ENCODE data around the gene EFR3B. TPM values are rescaled to one million over a fixed set of nuclear protein-coding genes. Genes with fewer than 3 reads are reported as not detected.

EFR3B gene
- total RNA-seq, 3 donors from 2014 or later (not counting 1 experiment from before 2014, with no cell fraction given), result 0.05 TPM; not detected in 2

DNA sequence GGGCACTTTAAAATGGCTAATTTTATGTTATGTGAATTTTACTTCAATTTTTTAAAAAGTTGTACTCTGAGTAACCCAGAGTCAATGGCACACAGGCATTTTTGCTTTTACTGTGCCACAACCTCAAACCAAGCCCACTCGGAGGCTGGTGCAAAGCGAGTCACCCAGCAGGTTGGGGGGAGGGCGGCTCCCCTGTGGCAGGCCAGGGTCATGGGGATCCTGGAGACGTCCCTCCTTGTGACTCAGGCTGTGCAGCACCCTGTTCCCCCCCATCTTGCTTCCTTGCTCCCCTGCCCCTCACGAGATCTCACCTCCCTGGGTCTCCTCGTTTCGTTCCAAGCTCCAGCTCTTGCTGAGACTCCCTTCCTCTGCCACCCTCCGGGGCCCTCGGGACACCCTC lies 67.9 kb downstream of the EFR3B start:
- DNase-seq, result no peak
- Histone ChIP-seq H3K9me3 (ENCODE audit: control insufficient read depth, insufficient read depth, low read length) (no peaks in the 10 kb centered on the region), H3K4me1 (ENCODE audit: control insufficient read depth, insufficient read depth, low read length) (no peaks in the 10 kb centered on the region), H3K4me3 (ENCODE audit: low read length) (no peak overlapping the region), H3K27ac (ENCODE audit: low read length) (no peak overlapping the region), H3K27me3 (ENCODE audit: control insufficient read depth, insufficient read depth, low read length) (no peaks in the 10 kb centered on the region), H3K36me3 (ENCODE audit: control insufficient read depth, insufficient read depth, low read length) (no peaks in the 10 kb centered on the region)
- no peak for ATAC-seq
- no peaks in the 10 kb centered on the region for H3K36me3 Mint-ChIP-seq
- H3K9me3 Mint-ChIP-seq, result no peaks in the 10 kb centered on the region
- H3K4me1 Mint-ChIP-seq, result no peaks in the 10 kb centered on the region
- H3K27me3 Mint-ChIP-seq (ENCODE audit: low read depth in 2 of 2), result peaks cover 7 to 9% of the 10 kb centered on the region in 2 donors
- intact Hi-C loops (cut with micrococcal nuclease), result no loop called here
- TF ChIP-seq, protein P1, sequence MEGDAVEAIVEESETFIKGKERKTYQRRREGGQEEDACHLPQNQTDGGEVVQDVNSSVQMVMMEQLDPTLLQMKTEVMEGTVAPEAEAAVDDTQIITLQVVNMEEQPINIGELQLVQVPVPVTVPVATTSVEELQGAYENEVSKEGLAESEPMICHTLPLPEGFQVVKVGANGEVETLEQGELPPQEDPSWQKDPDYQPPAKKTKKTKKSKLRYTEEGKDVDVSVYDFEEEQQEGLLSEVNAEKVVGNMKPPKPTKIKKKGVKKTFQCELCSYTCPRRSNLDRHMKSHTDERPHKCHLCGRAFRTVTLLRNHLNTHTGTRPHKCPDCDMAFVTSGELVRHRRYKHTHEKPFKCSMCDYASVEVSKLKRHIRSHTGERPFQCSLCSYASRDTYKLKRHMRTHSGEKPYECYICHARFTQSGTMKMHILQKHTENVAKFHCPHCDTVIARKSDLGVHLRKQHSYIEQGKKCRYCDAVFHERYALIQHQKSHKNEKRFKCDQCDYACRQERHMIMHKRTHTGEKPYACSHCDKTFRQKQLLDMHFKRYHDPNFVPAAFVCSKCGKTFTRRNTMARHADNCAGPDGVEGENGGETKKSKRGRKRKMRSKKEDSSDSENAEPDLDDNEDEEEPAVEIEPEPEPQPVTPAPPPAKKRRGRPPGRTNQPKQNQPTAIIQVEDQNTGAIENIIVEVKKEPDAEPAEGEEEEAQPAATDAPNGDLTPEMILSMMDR (IDR thresholded peaks at IDR 0.05), result no peak
- H3K27ac Mint-ChIP-seq, result no peak overlapping the region
- H3K4me3 Mint-ChIP-seq, result no peak overlapping the region
- 73% methylated on average over 9 of the region's 9 CpGs for WGBS (ENCODE audit: insufficient coverage)

DNA sequence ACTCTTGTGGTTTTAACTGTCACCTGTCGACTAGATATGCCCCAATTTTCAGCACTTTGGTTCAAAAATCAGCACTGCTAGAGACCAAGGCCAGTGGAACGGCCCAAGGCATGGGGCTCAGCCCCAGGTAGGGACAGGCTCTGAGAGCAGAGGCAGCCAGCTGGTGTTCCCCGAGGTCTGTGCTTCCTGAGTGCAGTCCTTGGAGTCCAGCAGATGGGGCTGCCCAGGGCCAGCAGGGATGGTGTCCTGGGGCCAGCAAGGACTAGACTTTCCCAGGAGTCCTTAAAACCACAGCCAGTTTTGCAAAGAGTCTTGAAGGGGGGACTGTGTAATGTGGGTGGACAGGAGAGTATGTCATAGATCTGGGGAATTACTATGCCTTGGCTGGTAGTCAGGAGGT lies 70.2 kb downstream of the EFR3B start:
- DNase-seq (no peak), ATAC-seq (no peak)
- 38% methylated on average over 3 of the region's 3 CpGs for WGBS (ENCODE audit: insufficient coverage)
- H3K9me3 ChIP-seq (ENCODE audit: control insufficient read depth, insufficient read depth, low read length), result no peaks in the 10 kb centered on the region
- Mint-ChIP-seq H3K4me1 (no peaks in the 10 kb centered on the region), H3K27ac (no peak overlapping the region), H3K27me3 (ENCODE audit: low read depth in 2 of 2) (peaks cover 9 to 11% of the 10 kb centered on the region in 2 donors), H3K36me3 (no peaks in the 10 kb centered on the region), H3K9me3 (no peaks in the 10 kb centered on the region), H3K4me3 (no peak overlapping the region)
- no peak overlapping the region for H3K4me3 ChIP-seq (ENCODE audit: low read length)
- TF ChIP-seq, protein P1 (IDR thresholded peaks at IDR 0.05), result no peak
- H3K27ac ChIP-seq (ENCODE audit: low read length), result no peak overlapping the region
- no peaks in the 10 kb centered on the region for H3K27me3 ChIP-seq (ENCODE audit: control insufficient read depth, insufficient read depth, low read length)
- intact Hi-C loops (cut with micrococcal nuclease), result no loop called here
- no peaks in the 10 kb centered on the region for H3K4me1 ChIP-seq (ENCODE audit: control insufficient read depth, insufficient read depth, low read length)
- H3K36me3 ChIP-seq (ENCODE audit: control insufficient read depth, insufficient read depth, low read length), result no peaks in the 10 kb centered on the region

DNA sequence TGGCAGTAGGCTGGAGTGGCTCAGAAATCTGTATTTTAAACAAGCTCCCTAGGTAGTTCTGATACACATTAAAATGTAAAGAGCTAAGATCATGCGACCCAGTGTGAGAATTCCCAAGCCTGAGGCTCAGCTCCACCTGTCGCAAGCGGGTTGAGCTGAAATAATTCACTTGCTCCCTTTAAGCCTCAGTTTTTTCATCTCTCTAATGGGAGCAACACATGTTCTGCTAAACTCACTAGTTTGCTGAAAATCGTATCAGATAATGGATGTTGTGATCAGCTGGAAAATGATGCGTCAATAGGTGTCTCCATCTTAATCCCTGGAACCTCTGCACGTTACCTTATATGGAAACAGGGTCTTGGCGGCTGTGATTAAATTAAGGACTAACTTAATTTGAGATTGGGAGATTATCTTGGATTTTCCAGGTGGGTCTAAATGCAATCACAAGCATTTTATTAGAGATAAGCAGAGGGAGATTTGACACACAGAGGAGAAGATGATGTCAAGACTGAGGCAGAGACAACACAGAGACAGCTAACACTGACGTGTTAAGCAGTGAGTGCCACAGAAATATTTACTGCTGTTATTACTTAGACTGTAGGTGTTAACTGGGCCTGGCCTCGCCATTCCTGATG lies 73.5 kb downstream of the EFR3B start:
- Mint-ChIP-seq H3K9me3 (no peaks in the 10 kb centered on the region), H3K27me3 (ENCODE audit: low read depth in 2 of 2) (peaks cover 6 to 8% of the 10 kb centered on the region in 2 donors), H3K27ac (no peak overlapping the region), H3K4me3 (no peak overlapping the region), H3K36me3 (no peaks in the 10 kb centered on the region), H3K4me1 (no peaks in the 10 kb centered on the region)
- H3K4me3 ChIP-seq (ENCODE audit: low read length), result no peak overlapping the region
- H3K36me3 ChIP-seq (ENCODE audit: control insufficient read depth, insufficient read depth, low read length), result no peaks in the 10 kb centered on the region
- TF ChIP-seq, protein P1 (IDR thresholded peaks at IDR 0.05), result no peak
- H3K27ac ChIP-seq (ENCODE audit: low read length), result no peak overlapping the region
- DNase-seq (no peak), ATAC-seq (no peak)
- no peaks in the 10 kb centered on the region for H3K27me3 ChIP-seq (ENCODE audit: control insufficient read depth, insufficient read depth, low read length)
- 88% methylated on average over 9 of the region's 9 CpGs for WGBS (ENCODE audit: insufficient coverage)
- no peaks in the 10 kb centered on the region for H3K4me1 ChIP-seq (ENCODE audit: control insufficient read depth, insufficient read depth, low read length)
- H3K9me3 ChIP-seq (ENCODE audit: control insufficient read depth, insufficient read depth, low read length), result no peaks in the 10 kb centered on the region
- intact Hi-C loops (cut with micrococcal nuclease), result no loop called here

DNA sequence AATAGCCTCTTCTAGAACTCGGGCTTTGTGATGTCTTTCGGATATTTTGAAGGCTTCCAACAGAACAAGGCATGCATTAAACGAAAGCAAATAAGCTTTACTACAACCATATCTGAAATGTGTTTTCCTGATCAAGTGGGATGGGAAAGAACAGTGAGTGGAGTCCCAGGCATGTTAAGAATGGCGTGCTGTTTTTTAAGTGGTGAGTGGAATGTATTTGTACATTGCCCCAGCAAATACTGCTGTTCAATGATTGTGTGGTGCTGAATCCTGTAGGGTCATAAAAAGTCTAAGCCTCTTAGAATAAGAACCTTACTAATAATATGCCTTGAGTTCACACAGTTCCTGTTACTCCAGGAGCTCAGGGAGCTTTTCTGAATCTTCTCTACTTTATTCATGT lies 74.0 kb downstream of the EFR3B start:
- Histone ChIP-seq H3K4me1 (ENCODE audit: control insufficient read depth, insufficient read depth, low read length) (no peaks in the 10 kb centered on the region), H3K9me3 (ENCODE audit: control insufficient read depth, insufficient read depth, low read length) (no peaks in the 10 kb centered on the region), H3K4me3 (ENCODE audit: low read length) (no peak overlapping the region), H3K36me3 (ENCODE audit: control insufficient read depth, insufficient read depth, low read length) (no peaks in the 10 kb centered on the region), H3K27me3 (ENCODE audit: control insufficient read depth, insufficient read depth, low read length) (no peaks in the 10 kb centered on the region), H3K27ac (ENCODE audit: low read length) (no peak overlapping the region)
- 81% methylated on average over 4 of the region's 4 CpGs for WGBS (ENCODE audit: insufficient coverage)
- Mint-ChIP-seq H3K4me3 (no peak overlapping the region), H3K4me1 (no peaks in the 10 kb centered on the region), H3K27ac (no peak overlapping the region), H3K27me3 (ENCODE audit: low read depth in 2 of 2) (peaks cover under 1 to 7% of the 10 kb centered on the region in 2 donors), H3K9me3 (no peaks in the 10 kb centered on the region), H3K36me3 (no peaks in the 10 kb centered on the region)
- ATAC-seq, result no peak
- intact Hi-C loops (cut with micrococcal nuclease), result no loop called here
- TF ChIP-seq, protein P1 (IDR thresholded peaks at IDR 0.05), result no peak
- DNase-seq, result no peak
